ENCODE results near the gene MAPKBP1. TPM values are rescaled to one million over a fixed set of nuclear protein-coding genes. Genes with fewer than 3 reads are reported as not detected.

The MAPKBP1 gene
- polyA plus RNA-seq, 1 donor from 2014 or later, result 30.3 TPM

GRCh38 chr15:41866872-41867579, 92.7 kb downstream of the MAPKBP1 start:
- no peaks in the 10 kb centered on the region for H3K9me3 ChIP-seq (ENCODE audit: low read length)
- no peak overlapping the region for H3K4me2 ChIP-seq (ENCODE audit: low read length)
- H3K4me3 ChIP-seq (ENCODE audit: low read length), result no peak overlapping the region
- H3K36me3 ChIP-seq (ENCODE audit: insufficient read depth, low read length), result no peaks in the 10 kb centered on the region
- TF ChIP-seq EP300 (conservative IDR thresholded peaks at IDR 0.05; ENCODE audit: poor library complexity, severe bottlenecking) (no peak), EZH2 (IDR thresholded peaks at IDR 0.05; ENCODE audit: borderline replicate concordance, insufficient read depth, low read length, poor library complexity, severe bottlenecking) (no peak), TAF1 (IDR thresholded peaks at IDR 0.05; ENCODE audit: low read depth) (no peak), POLR2AphosphoS5 (IDR thresholded peaks at IDR 0.05) (no peak), REST (IDR thresholded peaks at IDR 0.05; ENCODE audit: borderline replicate concordance) (no peak), SMC3 (conservative IDR thresholded peaks at IDR 0.05; ENCODE audit: poor library complexity) (no peak)
- no peak overlapping the region for H2AFZ ChIP-seq (ENCODE audit: low read depth, low read length)
- H3F3A ChIP-seq (ENCODE audit: insufficient read depth, low read length, poor library complexity, severe bottlenecking), result no peaks in the 10 kb centered on the region
- no peaks in the 10 kb centered on the region for H3K79me2 ChIP-seq (replicated peaks; ENCODE audit: insufficient read depth, low read length)
- H3K9me2 ChIP-seq (ENCODE audit: insufficient read depth, low read length), result no peaks in the 10 kb centered on the region
- no peak overlapping the region for H3K9ac ChIP-seq (ENCODE audit: low read length)
- no peaks in the 10 kb centered on the region for H4K20me1 ChIP-seq (ENCODE audit: insufficient read depth)
- H3K27ac ChIP-seq (ENCODE audit: low read length), result no peak overlapping the region
- H3K27me3 ChIP-seq (ENCODE audit: insufficient read depth, low read depth, low read length), result no peaks in the 10 kb centered on the region

DNA sequence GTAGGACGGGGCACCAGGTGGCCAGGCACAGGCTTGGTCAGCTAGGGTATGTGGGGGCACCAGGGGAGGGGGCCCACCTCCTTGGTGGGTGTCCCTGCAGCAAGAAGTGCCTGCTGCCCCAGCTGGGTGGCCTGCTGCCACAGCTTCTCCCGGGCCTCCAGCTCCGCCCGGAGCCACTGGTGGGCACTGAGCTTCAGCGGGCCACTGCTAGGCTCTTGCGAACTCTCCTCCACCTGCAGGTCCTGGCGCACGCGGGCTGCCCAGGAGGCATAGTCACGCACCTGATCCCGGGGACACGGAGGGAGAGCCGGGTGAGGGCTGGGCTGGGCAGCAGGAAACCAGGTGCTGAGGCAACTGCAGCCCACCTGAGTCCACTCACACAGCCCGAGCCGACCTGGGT, 94.0 kb downstream of the MAPKBP1 start:
- H3K4me2 ChIP-seq (ENCODE audit: low read length), result no peak overlapping the region
- no peaks in the 10 kb centered on the region for H3K9me2 ChIP-seq (ENCODE audit: insufficient read depth, low read length)
- H2AFZ ChIP-seq (ENCODE audit: low read depth, low read length), result no peak overlapping the region
- H3K79me2 ChIP-seq (replicated peaks; ENCODE audit: insufficient read depth, low read length), result no peaks in the 10 kb centered on the region
- H3K27me3 ChIP-seq (ENCODE audit: insufficient read depth, low read depth, low read length), result no peaks in the 10 kb centered on the region
- no peak overlapping the region for H3K27ac ChIP-seq (ENCODE audit: low read length)
- TF ChIP-seq, protein P1, sequence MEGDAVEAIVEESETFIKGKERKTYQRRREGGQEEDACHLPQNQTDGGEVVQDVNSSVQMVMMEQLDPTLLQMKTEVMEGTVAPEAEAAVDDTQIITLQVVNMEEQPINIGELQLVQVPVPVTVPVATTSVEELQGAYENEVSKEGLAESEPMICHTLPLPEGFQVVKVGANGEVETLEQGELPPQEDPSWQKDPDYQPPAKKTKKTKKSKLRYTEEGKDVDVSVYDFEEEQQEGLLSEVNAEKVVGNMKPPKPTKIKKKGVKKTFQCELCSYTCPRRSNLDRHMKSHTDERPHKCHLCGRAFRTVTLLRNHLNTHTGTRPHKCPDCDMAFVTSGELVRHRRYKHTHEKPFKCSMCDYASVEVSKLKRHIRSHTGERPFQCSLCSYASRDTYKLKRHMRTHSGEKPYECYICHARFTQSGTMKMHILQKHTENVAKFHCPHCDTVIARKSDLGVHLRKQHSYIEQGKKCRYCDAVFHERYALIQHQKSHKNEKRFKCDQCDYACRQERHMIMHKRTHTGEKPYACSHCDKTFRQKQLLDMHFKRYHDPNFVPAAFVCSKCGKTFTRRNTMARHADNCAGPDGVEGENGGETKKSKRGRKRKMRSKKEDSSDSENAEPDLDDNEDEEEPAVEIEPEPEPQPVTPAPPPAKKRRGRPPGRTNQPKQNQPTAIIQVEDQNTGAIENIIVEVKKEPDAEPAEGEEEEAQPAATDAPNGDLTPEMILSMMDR (IDR thresholded peaks at IDR 0.05; ENCODE audit: poor library complexity, severe bottlenecking), result no peak
- TF ChIP-seq SMC3 (conservative IDR thresholded peaks at IDR 0.05; ENCODE audit: poor library complexity), result no peak
- no peak for TF ChIP-seq POLR2AphosphoS5 (IDR thresholded peaks at IDR 0.05)
- no peak for TF ChIP-seq RAD21 (conservative IDR thresholded peaks at IDR 0.05)
- TF ChIP-seq EP300 (conservative IDR thresholded peaks at IDR 0.05; ENCODE audit: poor library complexity, severe bottlenecking), result no peak
- no peak for TF ChIP-seq EZH2 (IDR thresholded peaks at IDR 0.05; ENCODE audit: borderline replicate concordance, insufficient read depth, low read length, poor library complexity, severe bottlenecking)
- no peak for TF ChIP-seq TAF1 (IDR thresholded peaks at IDR 0.05; ENCODE audit: low read depth)
- no peak for TF ChIP-seq REST (IDR thresholded peaks at IDR 0.05; ENCODE audit: borderline replicate concordance)
- TF ChIP-seq MXI1 (conservative IDR thresholded peaks at IDR 0.05; ENCODE audit: poor library complexity, severe bottlenecking), result no peak
- H3K36me3 ChIP-seq (ENCODE audit: insufficient read depth, low read length), result no peaks in the 10 kb centered on the region
- H3K9ac ChIP-seq (ENCODE audit: low read length), result no peak overlapping the region
- H3K4me3 ChIP-seq (ENCODE audit: low read length), result no peak overlapping the region
- no peaks in the 10 kb centered on the region for H3K9me3 ChIP-seq (ENCODE audit: low read length)
- H4K20me1 ChIP-seq (ENCODE audit: insufficient read depth), result no peaks in the 10 kb centered on the region
- no peaks in the 10 kb centered on the region for H3F3A ChIP-seq (ENCODE audit: insufficient read depth, low read length, poor library complexity, severe bottlenecking)

All from neural cell (in vitro differentiated cells).